ENCODE results near the gene KRTAP10-11.
"Not testable (repeated sequence)": the region's sequence is repeated elsewhere in the genome, so short reads cannot be mapped to it uniquely, and the experiment has no call there.

Gene KRTAP10-11

DNA sequence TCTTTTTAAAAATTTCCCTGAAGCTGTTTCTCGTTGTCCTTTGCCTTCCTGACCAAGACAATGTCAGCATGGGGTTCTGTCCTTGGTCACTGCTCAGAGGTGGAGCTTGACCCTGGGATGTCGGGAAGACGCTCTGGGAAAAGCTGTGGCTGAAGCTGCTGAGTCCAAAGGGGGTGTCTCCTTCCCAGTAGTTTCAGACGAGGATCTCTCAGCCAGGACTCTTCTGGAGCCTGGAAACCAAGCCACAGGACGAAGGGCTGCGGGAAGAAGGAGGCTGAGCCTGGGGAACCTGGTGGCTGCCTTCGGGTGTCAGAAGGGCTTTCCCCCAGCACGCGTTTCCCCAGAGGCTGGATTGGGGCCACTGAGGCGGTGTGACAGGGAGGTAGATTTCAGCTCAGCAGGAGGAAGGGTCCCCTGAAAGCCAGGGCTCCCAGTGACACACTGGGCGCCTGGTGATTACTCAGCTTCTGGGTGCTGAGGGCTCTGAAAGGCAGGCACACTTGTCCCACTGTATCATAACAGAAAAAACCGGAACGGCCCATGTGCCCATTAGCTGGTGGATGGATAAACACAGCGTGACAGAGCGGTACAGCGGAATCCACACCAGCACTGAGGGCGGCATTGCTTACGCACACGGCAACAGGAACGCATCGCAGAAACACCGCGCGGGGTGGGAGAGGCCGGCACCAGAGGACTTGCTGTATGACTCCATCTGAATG is 40.8 kb downstream of the KRTAP10-11 start:
- DNase-seq = peak in 2 of 10 donors; percentile 39 to 46
- intact Hi-C loops (cut with DNase I) = no loop called here

DNA sequence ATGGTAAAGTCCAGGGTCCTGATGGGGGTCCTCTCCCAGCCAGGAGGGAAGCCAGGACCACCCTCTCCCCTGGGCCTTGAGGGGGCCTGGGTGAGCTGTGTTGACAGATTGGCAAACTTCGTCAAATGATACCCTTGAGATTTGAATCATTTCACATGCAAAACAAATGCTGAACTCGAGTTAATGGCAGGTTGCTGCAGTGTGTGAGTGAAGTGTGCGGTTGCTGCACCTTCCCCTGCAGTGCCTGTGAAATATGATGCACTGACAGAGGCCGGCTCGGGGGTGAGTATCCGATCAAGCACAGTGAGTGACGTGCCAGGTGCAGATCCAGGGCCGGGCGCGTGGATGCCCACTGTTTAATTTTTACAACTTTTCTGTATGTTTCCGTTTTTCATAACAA is 41.5 kb downstream of the KRTAP10-11 start:
- intact Hi-C loops (cut with DNase I) = no loop called here
- DNase-seq = peak in 2 of 10 donors; percentile 40 to 43

DNA sequence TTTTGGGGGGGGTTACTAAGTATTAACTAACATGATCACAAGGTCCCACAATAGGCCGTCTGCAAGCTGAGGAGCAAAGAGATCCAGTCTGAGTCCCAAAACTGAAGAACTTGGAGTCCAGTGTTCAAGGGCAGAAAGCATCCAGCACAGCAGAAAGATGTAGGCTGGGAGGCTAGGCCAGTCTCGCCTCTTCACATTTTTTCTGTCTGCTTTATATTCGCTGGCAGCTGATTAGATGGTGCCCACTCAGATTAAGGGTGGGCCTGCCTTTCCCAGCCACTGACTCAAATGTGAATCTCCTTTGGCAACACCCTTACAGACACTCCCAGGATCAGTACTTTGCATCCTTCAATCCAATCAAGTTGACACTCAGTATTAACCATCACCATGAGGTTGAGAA is 43.5 kb downstream of the KRTAP10-11 start:
- intact Hi-C loops (cut with DNase I); DNase-seq: not testable (repeated sequence)

DNA sequence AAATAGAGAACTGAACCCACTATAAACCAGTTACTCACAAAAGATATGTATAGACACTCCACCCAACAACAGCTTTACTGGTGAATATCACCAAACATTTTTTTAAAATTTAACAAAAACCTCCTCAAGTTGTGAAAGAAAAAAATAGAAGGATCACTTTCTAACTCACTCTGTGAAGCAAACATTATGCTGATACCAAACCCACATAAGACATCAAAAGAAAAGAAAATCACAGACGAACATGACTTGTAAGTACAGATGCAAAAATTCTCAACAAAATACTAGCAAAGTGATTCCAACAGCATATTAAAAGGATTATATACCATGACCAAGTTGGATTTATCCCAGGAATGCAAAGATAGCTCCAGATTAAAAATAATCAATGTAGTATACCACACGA is 45.5 kb downstream of the KRTAP10-11 start:
- intact Hi-C loops (cut with DNase I) = no loop called here
- no peak for DNase-seq

DNA sequence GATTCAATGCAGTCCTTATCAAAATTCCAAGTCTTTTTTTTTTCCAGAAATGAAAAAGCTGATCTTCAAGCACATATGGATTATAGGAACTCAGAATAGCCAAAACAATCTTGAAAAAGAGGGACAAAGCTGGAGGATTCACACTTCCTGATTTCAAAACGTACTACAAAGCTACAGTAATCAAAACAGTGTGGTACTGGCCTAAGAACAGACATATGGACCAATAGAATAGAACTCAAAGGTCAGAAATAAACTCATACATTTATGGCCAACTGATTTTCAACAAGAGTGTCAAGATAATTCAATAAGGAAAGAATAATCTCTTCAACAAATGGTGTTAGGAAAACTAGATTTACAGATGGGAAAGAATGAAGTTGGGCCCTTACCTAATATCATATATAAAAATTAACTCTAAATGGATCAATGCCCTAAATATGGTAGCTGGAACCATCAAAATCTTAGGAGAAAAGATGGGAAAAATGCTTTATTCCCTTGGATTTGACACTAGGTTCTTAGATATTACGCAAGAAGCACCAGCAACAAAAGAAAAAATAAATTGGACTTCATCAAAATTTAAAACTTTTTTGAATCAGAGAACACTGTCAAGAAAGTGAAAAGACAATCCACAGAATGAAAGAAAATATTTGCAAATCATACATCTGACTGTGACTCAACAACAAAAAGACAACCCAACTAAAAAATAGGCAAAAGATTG is 46.7 kb downstream of the KRTAP10-11 start:
- no peak for DNase-seq
- intact Hi-C loops (cut with DNase I) = no loop called here

DNA sequence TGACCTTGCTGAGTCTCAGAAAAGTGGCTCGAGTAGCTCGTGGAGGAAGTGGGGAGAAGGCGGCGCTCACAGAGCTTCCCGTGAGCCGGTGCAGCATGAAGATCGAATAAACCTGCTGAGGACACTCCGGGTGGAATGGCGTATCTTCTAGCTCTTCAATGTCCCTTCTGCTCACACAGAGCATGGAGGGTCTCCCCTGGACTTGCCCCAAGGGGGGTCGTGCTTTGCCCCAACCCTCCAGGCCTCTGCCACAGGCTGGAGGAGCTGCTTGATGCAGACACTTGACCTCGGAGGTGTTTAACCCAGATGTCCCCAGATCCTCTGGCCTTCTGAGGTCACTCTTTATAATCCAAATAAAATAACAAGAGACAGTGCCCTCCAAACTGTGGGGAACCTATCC is 48.6 kb downstream of the KRTAP10-11 start:
- no peak for DNase-seq
- intact Hi-C loops (cut with DNase I) = no loop called here

DNA sequence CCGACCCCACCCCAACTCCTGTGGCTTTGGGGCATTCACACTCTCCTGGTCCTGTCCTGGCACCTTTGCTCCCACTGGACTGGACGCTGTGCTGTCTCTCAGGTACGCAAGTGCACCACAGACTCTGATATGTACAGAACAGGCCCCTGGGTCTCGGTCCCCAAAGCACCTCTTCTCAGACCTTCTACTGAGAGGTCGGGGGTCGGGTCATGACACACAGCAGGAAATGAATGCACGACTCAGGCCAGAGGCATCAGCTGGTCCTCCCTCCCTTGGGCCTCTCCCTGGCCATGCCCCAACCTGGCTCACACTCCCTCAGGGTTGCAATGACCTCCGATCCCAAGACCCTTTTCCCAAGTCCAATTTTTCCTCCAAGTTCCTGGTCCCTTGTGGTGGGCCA is 49.0 kb downstream of the KRTAP10-11 start:
- no peak for DNase-seq
- intact Hi-C loops (cut with DNase I) = no loop called here

DNA sequence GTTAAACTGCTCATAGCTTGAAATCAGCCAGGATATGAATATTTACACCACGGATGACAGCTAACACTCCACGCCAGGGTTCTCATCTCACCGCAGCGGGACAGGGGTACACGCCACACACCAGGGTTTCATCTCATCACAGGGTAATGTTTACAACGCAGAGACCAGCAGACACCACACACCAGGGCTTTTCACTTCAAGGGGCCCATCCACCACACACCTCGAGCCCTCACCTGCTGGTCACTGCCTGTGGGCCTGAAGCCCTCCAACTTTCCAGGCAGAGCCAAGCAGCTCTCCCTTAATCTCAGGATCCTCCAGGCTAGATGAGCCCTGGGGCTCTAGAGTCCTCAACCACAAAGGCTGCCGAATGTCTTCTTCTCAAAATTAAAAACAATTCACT is 49.4 kb downstream of the KRTAP10-11 start:
- no peak for DNase-seq

DNA sequence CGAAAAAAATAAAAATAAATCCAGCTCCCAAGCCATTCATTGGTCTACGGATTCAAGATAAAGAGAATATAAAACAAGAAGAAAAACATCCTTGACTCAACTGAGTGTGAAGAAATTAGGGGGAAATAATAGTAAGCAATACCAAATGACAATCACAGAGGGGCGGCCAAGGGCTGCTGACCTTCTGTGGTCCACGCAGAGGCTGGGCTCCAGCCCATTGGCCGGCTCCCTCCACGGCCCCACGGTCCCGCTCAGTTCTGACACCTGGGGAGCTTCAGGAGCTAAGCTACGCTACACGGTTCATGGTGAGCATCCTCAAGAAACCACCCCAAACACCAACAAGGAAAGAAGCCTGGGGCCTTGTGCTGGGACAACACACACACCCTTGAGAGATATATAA is 50.4 kb downstream of the KRTAP10-11 start:
- intact Hi-C loops (cut with DNase I) = no loop called here
- DNase-seq = no peak

More for the DNA sequence above, 49.4 kb downstream of the KRTAP10-11 start:
- intact Hi-C loops (cut with DNase I) = no loop called here

All from posterior cingulate gyrus (tissue), 11 donors.